ENCODE results near the gene HECA. TPM values are rescaled to one million over a fixed set of nuclear protein-coding genes. Genes with fewer than 3 reads are reported as not detected.

Gene HECA
- total and polyA plus RNA-seq, 4 donors = 2.3 to 11.1 (median 5.9) TPM

DNA sequence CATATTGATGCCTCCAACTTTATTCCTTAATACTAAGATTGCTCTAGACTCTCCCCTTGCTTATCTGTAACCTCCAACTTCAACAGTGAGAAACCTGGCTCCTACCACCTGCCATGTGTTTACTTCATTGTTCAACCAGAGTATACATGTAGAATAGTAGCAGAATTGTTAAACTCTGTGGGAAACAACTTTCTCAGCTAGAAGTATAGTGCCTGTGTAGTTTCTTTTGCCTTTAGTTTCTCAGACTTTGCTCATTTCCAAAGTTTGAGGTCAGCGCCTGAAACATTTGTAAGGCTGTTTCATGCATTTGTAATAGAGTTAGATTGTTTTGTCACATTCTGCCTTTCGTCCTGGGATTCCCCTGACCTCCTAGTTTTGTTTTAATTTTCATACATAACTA lies 34.9 kb upstream of the HECA start:
- no peak for TF ChIP-seq RAD21 (IDR thresholded peaks at IDR 0.05)
- no peak for TF ChIP-seq GABPA (IDR thresholded peaks at IDR 0.05 in 1 of 2, conservative IDR thresholded peaks at IDR 0.05 in 1 of 2)
- TF ChIP-seq EGR1 (IDR thresholded peaks at IDR 0.05; ENCODE audit: low read depth in 2 of 2) = no peak
- no peak for TF ChIP-seq MAX (IDR thresholded peaks at IDR 0.05)
- TF ChIP-seq, protein P1, sequence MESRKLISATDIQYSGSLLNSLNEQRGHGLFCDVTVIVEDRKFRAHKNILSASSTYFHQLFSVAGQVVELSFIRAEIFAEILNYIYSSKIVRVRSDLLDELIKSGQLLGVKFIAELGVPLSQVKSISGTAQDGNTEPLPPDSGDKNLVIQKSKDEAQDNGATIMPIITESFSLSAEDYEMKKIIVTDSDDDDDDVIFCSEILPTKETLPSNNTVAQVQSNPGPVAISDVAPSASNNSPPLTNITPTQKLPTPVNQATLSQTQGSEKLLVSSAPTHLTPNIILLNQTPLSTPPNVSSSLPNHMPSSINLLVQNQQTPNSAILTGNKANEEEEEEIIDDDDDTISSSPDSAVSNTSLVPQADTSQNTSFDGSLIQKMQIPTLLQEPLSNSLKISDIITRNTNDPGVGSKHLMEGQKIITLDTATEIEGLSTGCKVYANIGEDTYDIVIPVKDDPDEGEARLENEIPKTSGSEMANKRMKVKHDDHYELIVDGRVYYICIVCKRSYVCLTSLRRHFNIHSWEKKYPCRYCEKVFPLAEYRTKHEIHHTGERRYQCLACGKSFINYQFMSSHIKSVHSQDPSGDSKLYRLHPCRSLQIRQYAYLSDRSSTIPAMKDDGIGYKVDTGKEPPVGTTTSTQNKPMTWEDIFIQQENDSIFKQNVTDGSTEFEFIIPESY (IDR thresholded peaks at IDR 0.05) = no peak
- TF ChIP-seq TAF1 (conservative IDR thresholded peaks at IDR 0.05) = no peak
- TF ChIP-seq NR2F2 (IDR thresholded peaks at IDR 0.05) = no peak
- no peak for TF ChIP-seq YY1 (IDR thresholded peaks at IDR 0.05)
- no peak for TF ChIP-seq JUND (IDR thresholded peaks at IDR 0.05)
- no peak for TF ChIP-seq HNF4G (IDR thresholded peaks at IDR 0.05)
- TF ChIP-seq, protein P2, sequence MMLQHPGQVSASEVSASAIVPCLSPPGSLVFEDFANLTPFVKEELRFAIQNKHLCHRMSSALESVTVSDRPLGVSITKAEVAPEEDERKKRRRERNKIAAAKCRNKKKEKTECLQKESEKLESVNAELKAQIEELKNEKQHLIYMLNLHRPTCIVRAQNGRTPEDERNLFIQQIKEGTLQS (IDR thresholded peaks at IDR 0.05) = no peak
- no peak for TF ChIP-seq FOXA2 (IDR thresholded peaks at IDR 0.05)
- TF ChIP-seq REST (IDR thresholded peaks at IDR 0.05) = no peak
- TF ChIP-seq RXRA (IDR thresholded peaks at IDR 0.05) = no peak
- no peaks in the 10 kb centered on the region for H3K36me3 ChIP-seq (ENCODE audit: control insufficient read depth in 4 of 4, insufficient read depth in 3 of 4, low read depth in 1 of 4, low read length in 3 of 4)
- H3K9ac ChIP-seq (ENCODE audit: low read depth in 1 of 2, low read length in 2 of 2) = no peak overlapping the region
- no peak overlapping the region for H3K27ac ChIP-seq (ENCODE audit: low read depth in 1 of 2, low read length in 2 of 2)
- no peak overlapping the region for H3K4me3 ChIP-seq (ENCODE audit: low read depth in 1 of 3, low read length in 3 of 3)
- no peaks in the 10 kb centered on the region for H3K27me3 ChIP-seq (ENCODE audit: control insufficient read depth in 4 of 4, insufficient read depth in 4 of 4, low read length in 3 of 4)
- H3K9me3 ChIP-seq (ENCODE audit: control insufficient read depth in 4 of 4, low read length in 3 of 4) = no peaks in the 10 kb centered on the region
- no peak for DNase-seq (ENCODE audit: low spot score)
- 86% methylated on average over 2 of the region's 2 CpGs for WGBS
- H3K4me1 ChIP-seq (ENCODE audit: control insufficient read depth in 4 of 4, insufficient read depth in 4 of 4, low read length in 3 of 4) = no peaks in the 10 kb centered on the region

DNA sequence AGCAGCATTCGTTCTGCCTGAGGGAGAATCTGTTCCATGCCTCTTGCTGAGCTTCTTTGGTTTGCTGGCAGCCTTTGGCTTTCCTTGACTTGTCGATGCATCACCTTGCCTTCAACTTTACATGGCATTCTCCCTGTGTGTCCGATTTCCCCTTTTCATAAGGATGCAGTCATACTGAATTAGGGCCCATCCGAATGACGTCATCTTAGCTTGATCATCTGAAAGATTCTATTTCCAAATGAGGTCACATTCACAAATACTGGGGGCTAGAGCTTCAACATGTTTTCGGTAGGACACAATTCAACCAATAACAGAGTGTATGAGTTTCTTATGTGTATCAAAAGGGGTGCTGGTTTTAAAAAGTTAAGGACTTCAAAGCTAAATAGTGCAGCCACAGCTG lies 27.8 kb upstream of the HECA start:
- DNase-seq (ENCODE audit: low spot score) = no peak
- H3K9ac ChIP-seq (ENCODE audit: low read depth in 1 of 2, low read length in 2 of 2) = no peak overlapping the region
- TF ChIP-seq, protein P2 (IDR thresholded peaks at IDR 0.05) = no peak
- TF ChIP-seq HNF4A (conservative IDR thresholded peaks at IDR 0.05) (no peak), FOXA2 (IDR thresholded peaks at IDR 0.05) (no peak), RXRA (IDR thresholded peaks at IDR 0.05) (no peak), SP1 (IDR thresholded peaks at IDR 0.05) (no peak), CTCF (IDR thresholded peaks at IDR 0.05; ENCODE audit: low read depth, low read length, missing input control) (no peak), TAF1 (conservative IDR thresholded peaks at IDR 0.05) (no peak)
- TF ChIP-seq, protein P1 (IDR thresholded peaks at IDR 0.05) = no peak
- H3K36me3 ChIP-seq (ENCODE audit: control insufficient read depth in 4 of 4, insufficient read depth in 3 of 4, low read depth in 1 of 4, low read length in 3 of 4) = no peaks in the 10 kb centered on the region
- H3K4me3 ChIP-seq (ENCODE audit: low read depth in 1 of 3, low read length in 3 of 3) = no peak overlapping the region
- no peak overlapping the region for H3K27ac ChIP-seq (ENCODE audit: low read depth in 1 of 2, low read length in 2 of 2)
- H3K27me3 ChIP-seq (ENCODE audit: control insufficient read depth in 4 of 4, insufficient read depth in 4 of 4, low read length in 3 of 4) = no peaks in the 10 kb centered on the region
- H3K4me1 ChIP-seq (ENCODE audit: control insufficient read depth in 4 of 4, insufficient read depth in 4 of 4, low read length in 3 of 4) = no peaks in the 10 kb centered on the region
- WGBS = 95% methylated on average over 6 of the region's 6 CpGs
- no peaks in the 10 kb centered on the region for H3K9me3 ChIP-seq (ENCODE audit: control insufficient read depth in 4 of 4, low read length in 3 of 4)
